DOHH2 (cell line): ENCODE results near the gene ABCF3.

Experiments
- CTCF ChIP-seq: fragments of 200-600 bp; sonication (generic); IDR thresholded peaks from one replicate; pipeline ENCODE4 v1.5.1; 2014; ENCODE audit warnings: antibody characterized with exemption, mild to moderate bottlenecking, low read depth, low read length; ENCODE audit not compliant: poor library complexity, severe bottlenecking
- EZH2phosphoT487 ChIP-seq: fragments of 200-600 bp; sonication (generic); IDR thresholded peaks from 2 replicates; pipeline ENCODE4 v1.6.1; 2017; ENCODE audit warnings: borderline replicate concordance, mild to moderate bottlenecking, antibody characterized with exemption, low read length, moderate library complexity, mixed read lengths

- TF ChIP-seq CTCF (no peak), EZH2phosphoT487 (no peak; the same call in 1 of the 2 replicates)
These were observed 44.1 kb downstream of the ABCF3 start for GRCh38 chr3:184230081-184230602.
